Measurements from ENCODE around the gene NEURL1.

The NEURL1 gene, protein sequence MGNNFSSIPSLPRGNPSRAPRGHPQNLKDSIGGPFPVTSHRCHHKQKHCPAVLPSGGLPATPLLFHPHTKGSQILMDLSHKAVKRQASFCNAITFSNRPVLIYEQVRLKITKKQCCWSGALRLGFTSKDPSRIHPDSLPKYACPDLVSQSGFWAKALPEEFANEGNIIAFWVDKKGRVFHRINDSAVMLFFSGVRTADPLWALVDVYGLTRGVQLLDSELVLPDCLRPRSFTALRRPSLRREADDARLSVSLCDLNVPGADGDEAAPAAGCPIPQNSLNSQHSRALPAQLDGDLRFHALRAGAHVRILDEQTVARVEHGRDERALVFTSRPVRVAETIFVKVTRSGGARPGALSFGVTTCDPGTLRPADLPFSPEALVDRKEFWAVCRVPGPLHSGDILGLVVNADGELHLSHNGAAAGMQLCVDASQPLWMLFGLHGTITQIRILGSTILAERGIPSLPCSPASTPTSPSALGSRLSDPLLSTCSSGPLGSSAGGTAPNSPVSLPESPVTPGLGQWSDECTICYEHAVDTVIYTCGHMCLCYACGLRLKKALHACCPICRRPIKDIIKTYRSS

DNA sequence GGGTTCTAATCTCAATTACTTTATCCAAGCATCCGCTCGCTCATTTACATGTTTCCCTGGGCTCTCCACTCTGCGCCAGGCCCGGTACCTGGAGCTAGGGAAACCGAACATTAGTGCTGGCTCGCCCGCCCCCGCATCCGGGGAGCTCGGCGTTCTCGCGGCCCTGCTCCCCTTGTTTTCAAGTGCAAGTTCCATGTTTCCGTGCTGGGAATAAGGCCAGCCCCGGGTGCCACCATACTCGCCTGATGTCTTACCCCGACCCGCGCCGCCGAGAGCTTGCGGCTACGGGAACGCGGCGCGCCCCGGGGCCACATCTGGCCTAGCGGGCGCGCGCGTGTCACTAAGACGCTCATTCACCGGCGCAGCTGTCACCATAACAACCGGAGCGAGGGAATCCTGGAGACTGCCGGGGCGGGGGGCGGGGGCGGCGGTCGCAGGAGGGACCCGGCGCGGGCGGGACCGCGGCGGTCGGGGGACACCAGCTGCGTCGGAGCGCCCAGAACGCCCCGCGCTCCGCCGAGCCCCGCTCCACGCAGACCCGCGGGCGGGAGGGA lies at the start of gene NEURL1:
Gene NEURL1 (plus strand): TSS at position 344 of the 554 bp plus-strand sequence. CDS start 683 bp downstream, outside the sequence.
- no peak for DNase-seq

GRCh38 chr10:103444478-103444877 lies 49.0 kb upstream of the NEURL1 start:
- DNase-seq, result no peak

DNA sequence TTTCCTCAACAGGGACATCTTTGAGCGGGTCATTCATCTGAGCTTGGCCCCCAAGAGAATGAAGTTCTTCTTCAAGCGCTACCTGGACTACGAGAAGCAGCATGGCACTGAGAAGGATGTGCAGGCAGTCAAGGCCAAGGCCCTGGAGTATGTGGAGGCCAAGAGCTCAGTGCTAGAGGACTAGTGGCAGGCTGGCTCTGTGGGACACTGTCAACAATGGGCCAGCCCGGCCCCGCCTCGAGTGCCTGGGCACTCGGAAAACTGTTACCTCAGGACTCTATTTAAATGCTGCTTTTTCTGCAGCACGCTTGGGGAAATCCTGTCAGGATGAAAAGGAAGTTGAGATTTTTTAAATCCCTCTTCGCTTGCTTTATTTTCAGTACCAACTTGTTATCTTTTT lies 48.1 kb upstream of the NEURL1 start:
- DNase-seq, result no peak

GRCh38 chr10:103445767-103446567 lies 47.5 kb upstream of the NEURL1 start:
- DNase-seq, result no peak

- no peak for DNase-seq
Measured at GRCh38 chr10:103447187-103447586, 46.3 kb upstream of the NEURL1 start.

DNA sequence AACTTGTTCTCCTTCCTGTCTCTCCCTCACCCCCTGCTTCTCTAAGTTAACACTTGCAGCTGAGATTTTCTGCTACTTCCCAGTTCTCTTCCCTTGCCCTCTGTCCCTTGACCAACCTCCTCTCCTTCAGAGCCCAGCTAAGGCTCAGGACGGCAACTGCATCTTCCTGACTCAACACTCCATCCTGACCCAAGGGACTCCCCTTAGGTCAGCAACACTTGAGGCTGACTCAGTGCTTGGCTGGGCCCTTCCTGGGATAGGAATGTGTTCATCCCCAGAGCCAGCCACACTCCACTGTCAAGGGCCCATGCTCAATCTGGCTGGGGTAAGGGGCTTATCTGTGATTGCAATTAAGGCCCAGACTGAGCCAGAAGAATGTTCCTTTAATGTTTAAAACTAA lies 44.8 kb upstream of the NEURL1 start:
- no peak for DNase-seq

DNA sequence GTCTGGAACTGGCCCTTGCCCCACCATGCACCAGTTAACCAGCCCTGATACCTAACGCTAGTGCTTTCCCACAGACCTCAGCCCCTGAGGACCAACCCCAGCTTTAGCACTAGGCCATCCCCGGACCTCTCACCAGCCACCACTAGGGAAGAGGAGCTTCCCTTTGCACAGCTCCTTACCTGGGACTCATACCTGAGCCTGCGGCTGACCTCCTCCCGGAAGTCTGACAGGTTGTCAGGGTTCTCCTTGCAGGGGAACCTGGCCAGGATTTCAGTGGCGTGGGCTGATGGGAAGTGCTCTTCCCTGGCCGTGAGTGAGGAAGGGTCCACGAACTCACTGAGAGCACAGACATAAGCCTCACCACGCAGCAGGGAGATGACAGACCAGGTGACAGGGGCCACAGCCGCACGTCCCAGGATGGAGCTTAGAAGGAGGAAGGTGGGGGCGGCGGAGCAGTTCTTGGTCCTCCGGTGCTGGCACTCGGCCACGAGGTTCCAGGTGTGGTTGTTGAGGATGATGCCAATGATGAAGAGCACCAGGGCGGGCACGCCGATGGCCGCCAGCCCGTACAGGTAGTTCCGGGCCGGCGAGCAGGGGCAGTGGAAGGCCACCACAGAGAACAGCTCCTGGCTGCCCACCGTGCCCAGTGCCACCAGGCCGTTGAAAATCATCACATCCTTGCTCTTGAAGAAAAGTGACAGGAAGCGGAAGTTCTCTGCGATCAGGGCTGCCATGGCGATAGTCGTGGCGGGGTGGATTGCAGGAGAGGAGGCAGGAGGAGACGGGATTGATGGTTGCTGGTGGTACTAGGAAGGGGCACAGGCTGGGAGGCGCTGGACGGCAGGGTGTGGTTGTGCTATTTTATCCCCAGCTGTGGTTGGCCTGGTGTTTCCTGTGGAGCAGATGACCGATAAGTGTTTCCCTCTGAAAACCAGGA lies 44.0 kb upstream of the NEURL1 start:
- DNase-seq, result no peak

DNA sequence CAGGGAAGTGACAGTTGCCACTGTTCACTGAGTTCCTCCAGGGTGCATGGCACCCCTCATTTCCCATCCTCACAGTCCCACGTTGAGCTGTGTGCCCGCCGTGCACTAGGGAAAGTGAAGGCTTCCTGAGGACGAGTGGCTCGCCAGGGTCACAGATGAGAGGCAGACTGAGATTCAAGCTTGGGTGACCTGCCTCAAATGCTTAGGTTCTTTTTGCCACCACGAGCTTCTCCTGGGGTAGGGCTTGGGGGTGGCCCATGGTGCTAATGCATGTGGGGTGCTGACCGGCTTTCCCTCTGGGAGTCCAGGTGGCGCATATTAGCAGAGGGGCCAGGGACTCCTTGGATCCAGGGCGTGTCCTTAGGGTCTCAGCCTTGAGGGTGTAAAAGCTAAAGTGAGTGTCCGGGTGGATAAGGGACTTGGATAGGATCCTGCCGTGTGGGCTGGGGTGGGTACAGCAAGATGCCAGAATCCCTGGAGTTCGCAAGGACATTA lies 43.3 kb upstream of the NEURL1 start:
- no peak for DNase-seq

GRCh38 chr10:103451091-103451813 lies 42.3 kb upstream of the NEURL1 start:
- DNase-seq, result no peak

GRCh38 chr10:103451831-103452505 lies 41.5 kb upstream of the NEURL1 start, which contains the start of gene CALHM2:
TSS of gene CALHM2 (minus strand) at chr10:103452370. CDS start at chr10:103449941, 2,429 bp downstream.
- DNase-seq, result no peak

DNA sequence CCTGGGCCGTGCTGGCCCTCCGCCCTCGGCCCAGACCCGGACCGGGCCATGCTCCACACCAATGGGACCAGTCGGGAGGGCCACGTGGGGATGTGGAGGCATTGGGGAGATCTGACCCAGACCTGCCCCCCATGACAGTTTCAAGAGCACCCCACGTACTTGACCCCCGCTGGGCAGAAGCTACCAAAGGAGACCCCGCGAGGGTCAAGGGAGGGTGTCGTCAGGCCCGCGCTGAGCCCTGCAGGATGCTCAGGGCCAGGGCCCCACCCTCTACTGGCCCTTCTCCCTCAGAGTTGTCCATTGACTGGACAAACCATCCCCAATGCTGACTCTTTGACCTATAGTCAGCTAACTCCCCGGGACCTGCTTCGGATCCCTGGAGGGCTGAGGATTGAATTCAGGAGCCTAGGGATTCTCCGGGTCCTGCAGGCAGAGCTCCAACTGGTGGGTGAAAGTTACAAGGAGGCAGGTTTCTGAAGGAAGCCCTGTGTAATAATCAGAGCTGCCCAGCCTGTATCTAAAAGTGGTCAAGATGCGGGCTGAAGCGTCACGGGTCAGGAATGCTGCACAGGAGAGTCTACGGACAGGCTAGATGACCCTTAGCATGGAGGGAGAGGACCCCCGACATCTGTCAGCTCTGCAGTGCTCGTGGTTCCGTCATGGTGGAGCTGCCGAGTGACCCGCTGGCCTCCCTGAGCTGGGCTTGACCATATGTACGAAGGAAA lies 40.8 kb upstream of the NEURL1 start:
- DNase-seq, result no peak

GRCh38 chr10:103454026-103454425 lies 39.5 kb upstream of the NEURL1 start:
- no peak for DNase-seq

GRCh38 chr10:103455235-103455634 lies 38.3 kb upstream of the NEURL1 start:
- no peak for DNase-seq

DNA sequence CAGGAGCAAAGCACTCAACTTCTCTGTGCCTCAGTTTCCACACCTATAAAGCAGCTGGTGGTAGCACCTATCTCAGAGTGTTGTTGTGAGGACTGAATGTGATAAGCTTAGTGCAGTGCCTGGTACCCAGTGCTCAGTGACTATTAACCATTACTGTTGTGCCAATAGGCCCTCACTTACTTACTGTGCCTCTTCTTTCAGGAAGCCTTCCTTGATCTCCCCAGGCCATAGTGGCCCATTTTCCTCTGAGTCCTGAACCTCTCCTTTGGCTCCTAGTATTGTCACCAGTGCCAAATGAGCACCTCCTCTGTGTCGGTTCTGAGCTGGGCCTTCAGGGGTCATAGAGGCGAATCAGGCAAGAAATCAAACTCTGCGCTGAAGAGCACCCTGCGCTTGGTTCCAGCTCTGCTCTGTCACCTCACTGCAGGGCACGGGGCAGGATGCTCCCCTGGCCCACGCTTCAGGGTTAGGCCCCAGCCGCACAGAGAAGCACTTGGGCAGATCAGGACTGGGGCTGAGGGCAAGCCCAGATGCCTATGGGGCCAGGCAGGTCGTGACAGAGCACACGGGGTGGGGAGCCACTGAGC lies 37.3 kb upstream of the NEURL1 start:
- DNase-seq, result no peak

DNA sequence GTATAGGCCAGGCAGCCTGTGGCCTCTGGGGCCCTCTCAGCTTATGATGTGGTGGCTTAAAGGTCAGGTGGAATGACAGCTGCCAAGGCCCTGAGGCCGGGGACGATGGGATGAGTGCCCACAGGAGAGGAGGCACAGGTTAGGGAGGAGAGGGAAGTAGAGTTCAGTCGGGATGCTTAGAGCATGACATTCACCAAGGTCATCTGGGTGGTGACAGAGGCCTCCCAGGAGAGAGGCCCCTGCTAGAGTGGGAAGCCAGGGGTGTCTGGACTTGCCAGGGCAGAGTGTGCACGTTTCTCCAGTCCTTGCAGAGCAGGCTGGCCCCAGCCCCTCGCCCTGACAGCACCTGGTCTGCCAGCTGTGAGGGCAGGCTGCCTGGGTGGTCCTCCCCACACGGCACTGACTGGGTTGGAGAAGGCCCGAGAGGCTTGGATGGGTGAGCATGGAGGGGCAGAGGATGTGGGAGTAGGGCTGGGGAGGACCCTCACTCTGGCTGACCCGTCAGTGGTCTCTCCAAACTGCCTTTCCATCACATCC lies 36.3 kb upstream of the NEURL1 start:
- DNase-seq, result no peak

DNA sequence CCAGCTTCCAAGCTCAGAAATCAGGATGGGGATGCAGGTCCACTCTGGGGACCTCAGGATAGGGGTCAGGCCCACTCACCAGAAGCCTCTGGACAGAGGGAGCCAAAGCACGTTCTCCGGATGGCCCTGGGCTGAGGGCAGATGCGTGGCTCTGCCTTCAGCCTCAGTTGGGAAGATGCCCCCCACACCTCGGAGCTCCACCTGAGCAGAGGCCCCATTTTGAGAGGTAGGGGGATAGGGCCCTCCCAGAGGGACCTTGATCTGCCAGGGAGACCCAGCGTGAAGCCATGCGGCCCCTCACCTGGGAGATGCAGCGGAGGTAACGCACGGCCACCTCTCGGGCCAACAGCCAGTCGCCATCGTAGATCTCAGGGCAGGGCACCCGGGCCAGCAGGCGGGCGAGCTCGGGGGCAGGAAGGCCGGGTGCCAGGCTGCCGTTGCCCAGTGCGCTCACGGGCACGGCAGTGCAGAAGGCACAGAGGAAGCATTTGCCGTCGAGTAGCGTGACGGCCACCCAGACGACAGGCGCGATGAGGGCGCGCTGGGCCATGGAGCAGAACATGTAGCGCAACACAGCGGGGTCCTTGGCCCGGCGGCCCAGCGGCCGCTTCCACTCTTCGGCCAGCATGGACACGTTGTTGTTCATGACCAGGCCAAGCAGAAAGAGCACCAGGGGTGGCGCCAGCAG lies 35.5 kb upstream of the NEURL1 start:
- no peak for DNase-seq

- no peak for DNase-seq
Measured at GRCh38 chr10:103458720-103459119, 34.8 kb upstream of the NEURL1 start, which contains the start of gene CALHM1. TSS of gene CALHM1 (minus strand) at chr10:103458900. CDS start at chr10:103458751, 149 bp downstream.

- no peak for DNase-seq
Measured at GRCh38 chr10:103459615-103460014, 33.9 kb upstream of the NEURL1 start.
